ENCODE data around the gene LAT.
A peak's percentile ranks its signal among the peaks of the same experiment; 100 is the strongest.
"Not testable (repeated sequence)": the region's sequence is repeated elsewhere in the genome, so short reads cannot be mapped to it uniquely, and the experiment has no call there.

Gene LAT

DNA sequence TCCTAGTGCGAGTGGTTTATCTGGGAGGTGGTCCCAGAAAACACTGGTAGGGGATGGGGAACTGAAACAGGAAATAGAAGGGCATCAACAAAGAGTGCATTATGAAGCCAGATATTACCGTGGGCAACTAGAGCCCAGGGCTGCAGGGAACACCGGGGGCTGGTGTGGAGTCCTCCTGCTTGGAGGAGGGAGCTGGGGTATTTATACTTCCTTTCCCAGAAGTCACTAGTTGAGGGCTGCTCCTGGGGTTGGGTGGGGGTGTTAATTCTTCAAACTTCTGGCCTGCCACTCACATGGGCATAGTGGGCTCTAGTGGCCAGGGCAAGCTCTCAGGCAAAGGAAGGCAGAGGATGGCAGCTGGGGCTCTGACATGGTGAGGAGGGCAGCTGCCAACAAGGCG, 14.7 kb downstream of the LAT start:
- no peak for DNase-seq
- in situ Hi-C loops (cut with MboI; ENCODE audit: low pct_unique_long_range_greater_than_20kb, low sequenced_read_pairs): no loop called here

- no peak for DNase-seq
- in situ Hi-C loops (cut with MboI; ENCODE audit: low pct_unique_long_range_greater_than_20kb, low sequenced_read_pairs): no loop called here
These were observed 15.2 kb downstream of the LAT start for GRCh38 chr16:29000019-29000418.

DNA sequence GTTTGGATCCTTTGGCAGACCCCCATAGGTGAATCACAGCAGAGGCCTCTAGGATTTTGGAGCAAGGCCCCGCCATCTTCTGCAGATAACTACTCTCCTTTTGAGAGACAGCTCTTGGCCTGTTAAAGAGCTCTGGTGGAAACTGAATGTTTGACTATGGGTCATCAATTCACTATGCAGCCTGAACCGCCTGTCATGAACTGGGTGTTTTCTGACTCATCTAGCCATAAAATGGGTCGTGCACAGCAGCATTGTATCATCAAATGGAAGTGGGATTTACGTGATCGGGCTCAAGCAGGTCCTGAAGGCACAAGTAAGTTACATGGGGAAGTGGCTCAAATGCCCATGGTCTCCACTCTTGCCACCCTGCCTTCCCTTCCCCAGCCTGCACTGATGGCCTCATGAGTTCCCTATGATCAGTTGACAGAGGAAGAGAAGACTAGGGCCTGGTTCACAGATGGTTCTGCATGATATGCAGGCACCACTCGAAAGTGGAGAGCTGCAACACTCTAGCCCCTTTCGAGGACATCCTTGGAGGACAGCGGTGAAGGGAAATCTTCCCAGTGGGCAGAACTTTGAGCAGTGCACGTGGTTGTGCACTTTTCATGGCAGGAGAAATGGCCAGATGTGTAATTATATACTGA, 19.8 kb downstream of the LAT start:
- in situ Hi-C loops (cut with MboI; ENCODE audit: low pct_unique_long_range_greater_than_20kb, low sequenced_read_pairs); DNase-seq: not testable (repeated sequence)

DNA sequence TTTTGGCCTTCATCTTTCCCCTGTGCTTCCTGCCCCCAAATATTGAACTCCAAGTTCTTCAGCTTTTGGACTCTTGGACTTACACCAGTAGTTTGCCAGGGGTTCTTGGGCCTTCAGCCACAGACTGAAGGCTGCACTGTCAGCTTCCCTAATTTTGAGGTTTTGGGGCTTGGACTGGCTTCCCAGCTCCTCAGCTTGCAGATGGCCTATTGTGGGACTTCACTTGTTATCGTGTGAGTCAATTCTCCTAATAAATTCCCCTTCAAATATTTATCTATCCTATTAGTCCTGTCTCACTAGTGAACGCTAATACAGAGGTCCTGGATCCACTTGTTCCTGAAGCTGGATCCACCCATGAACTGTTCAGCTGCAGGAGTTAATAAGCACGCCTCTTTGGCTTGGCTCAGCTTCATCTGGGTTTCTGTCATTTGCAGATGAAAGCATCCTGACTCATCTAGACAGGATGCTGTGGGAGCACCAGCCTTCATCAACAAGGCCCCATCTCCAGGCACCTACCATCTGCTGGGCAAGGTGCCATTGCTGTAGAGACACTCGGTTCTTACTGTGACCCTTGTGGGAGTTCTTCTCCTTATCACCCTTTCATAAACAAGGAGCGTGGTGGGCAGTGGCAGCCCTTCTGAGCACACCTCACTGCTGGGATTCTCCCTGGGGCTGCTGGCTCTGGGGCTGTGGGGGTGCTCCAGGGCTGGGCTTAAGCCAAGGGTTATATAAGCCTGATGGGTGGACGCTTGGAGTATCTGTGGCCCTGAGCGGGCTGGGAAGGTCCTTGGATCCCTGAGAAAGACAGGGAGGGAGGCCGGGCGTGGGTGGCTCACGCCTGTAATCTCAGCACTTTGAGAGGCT, 23.1 kb downstream of the LAT start:
- DNase-seq: peak; percentile 54
- in situ Hi-C loops (cut with MboI; ENCODE audit: low pct_unique_long_range_greater_than_20kb, low sequenced_read_pairs): no loop called here

GRCh38 chr16:29009050-29009837, 24.4 kb downstream of the LAT start:
- in situ Hi-C loops (cut with MboI; ENCODE audit: low pct_unique_long_range_greater_than_20kb, low sequenced_read_pairs): no loop called here
- DNase-seq: peak; percentile 80

GRCh38 chr16:29009838-29010166, 24.9 kb downstream of the LAT start:
- no peak for DNase-seq
- in situ Hi-C loops (cut with MboI; ENCODE audit: low pct_unique_long_range_greater_than_20kb, low sequenced_read_pairs): no loop called here

DNA sequence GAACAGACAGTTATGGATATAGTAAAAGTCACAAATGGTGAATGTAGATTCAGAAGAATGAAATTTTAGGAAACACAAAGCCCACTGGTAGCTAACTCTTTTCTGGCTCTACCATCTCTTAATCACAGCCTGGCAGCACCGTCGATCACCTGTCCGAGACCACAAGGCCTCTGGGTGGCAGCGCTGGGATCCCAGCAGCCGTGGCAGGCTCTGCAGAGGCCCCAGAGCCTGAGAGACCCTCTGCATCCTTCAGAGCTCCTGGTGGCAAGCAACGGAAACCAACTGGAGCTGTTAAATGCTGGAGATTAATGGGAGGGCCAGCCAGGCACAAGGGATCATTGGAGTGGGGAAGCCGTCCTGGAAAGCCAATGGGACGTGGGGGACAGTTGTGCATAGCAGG, 26.3 kb downstream of the LAT start:
- DNase-seq: peak; percentile 43
- in situ Hi-C loops (cut with MboI; ENCODE audit: low pct_unique_long_range_greater_than_20kb, low sequenced_read_pairs): no loop called here

GRCh38 chr16:29011851-29012250, 27.0 kb downstream of the LAT start:
- in situ Hi-C loops (cut with MboI; ENCODE audit: low pct_unique_long_range_greater_than_20kb, low sequenced_read_pairs): no loop called here
- no peak for DNase-seq

DNA sequence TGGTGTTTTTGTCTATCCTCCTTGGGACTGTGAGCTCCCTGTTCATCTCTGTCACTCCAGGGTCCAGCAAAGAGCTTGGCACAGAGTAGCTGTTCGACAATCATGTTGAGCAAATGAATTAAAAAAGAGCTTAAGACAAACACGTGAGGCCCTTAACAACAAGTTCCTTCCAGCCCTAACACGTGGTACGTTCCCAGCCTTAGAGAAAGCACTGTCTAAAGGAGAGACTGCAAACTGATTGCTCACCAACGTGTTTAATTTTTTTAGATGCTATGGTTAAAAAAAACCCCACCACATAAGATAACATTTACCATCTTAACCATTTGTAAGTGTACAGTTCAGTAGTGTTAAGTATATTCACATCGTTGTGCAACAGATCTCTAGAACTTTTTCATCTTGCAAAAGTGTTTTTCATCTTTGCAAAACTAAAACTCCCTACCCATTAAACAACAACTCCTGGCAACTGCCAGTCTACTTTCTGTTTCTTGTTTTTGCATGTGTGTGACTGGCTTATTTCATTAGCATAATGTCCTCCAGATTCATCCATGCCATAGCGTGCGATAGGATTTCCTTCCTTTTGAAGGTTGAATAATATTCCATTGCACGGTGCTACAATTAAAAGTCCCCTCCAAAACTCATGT, 28.2 kb downstream of the LAT start:
- DNase-seq: no peak
- in situ Hi-C loops (cut with MboI; ENCODE audit: low pct_unique_long_range_greater_than_20kb, low sequenced_read_pairs): no loop called here

GRCh38 chr16:29014561-29015069, 29.8 kb downstream of the LAT start:
- DNase-seq: no peak
- in situ Hi-C loops (cut with MboI; ENCODE audit: low pct_unique_long_range_greater_than_20kb, low sequenced_read_pairs): no loop called here

DNA sequence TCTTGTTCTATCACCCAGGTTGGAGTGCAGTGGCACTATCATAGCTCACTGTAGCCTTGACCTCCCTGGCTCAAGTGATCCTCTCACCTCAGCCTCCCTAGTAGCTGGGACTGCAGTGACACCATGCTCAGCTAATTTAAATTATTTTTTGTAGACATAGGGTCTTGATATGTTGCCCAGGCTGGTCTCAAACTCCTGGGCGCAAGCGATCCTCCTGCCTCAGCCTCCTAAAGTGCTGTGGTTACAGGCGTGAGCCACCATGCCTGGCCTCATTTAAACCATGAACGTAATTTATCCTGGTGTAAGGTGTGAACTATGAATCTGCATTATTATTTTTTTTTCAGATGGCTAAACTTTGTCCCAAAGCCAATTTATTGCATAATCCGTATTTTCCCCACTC, 37.3 kb downstream of the LAT start:
- DNase-seq: no peak
- in situ Hi-C loops (cut with MboI; ENCODE audit: low pct_unique_long_range_greater_than_20kb, low sequenced_read_pairs): no loop called here

DNA sequence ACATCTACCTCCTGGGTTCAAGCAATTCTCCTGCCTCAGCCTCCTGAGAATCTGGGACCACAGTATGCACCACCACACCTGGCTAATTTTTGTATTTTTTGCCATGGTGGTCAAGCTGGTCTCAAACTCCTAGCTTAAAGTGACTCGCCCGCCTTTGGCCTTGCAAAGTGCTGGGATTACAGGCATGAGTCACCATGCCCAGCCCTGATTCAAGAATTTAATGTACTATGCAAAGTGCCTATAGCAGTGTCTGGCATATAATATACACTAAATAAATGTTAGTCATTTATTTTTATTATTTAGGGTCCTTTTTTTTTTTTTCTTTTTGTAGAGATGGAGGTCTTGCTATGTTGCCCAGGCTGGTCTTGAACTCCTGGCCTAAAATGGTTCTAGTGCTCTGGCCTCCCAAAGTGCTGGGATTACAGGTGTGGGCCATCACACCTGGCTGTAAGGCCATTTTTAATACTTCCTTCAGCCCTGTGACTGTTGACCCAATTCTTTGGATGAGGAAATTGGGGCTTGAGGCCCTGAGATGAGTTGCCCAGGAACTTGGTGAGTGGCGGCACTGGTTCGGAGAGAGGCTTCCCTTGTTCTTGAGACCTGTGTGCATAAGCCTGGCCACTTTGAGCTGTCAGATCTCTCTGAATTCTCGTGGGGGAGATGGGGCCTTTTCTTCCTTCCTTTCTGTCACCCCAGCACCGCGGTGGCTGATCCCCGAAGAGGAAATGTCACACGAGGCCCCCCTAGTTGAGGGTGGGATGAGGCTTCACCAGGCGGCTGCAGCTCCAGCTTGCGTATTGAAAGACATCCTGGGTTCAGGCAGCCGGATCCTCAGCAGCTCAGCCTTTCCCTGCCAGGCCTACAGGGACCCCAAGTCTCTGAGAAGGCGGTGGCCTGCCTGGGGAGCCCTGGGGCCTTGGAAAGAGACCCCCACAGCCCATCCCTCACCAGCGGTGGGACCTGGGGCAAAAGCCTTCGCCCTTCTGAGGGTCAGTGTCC, 38.7 kb downstream of the LAT start:
- no peak for DNase-seq
- in situ Hi-C loops (cut with MboI; ENCODE audit: low pct_unique_long_range_greater_than_20kb, low sequenced_read_pairs): no loop called here

DNA sequence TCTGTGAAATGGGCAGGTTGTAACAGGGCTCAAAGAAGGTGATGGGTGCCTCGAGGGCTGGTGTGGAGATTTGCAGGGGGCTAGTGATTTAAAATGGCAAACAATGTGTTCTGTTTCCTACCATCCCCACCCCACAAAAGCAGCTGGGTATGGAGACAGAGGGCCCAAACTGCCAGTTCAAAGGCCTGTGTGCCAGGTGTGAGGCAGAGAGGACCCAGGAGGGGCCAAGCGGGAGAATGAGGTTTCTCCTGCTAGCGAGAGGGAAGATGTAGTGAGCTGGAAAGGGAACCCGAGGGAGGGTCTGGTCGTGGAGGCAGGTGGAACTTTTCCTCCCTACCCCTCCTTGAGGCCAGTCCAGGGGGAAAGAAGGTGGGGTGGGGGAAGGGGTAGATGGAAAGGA, 39.4 kb downstream of the LAT start:
- no peak for DNase-seq
- in situ Hi-C loops (cut with MboI; ENCODE audit: low pct_unique_long_range_greater_than_20kb, low sequenced_read_pairs): no loop called here

DNA sequence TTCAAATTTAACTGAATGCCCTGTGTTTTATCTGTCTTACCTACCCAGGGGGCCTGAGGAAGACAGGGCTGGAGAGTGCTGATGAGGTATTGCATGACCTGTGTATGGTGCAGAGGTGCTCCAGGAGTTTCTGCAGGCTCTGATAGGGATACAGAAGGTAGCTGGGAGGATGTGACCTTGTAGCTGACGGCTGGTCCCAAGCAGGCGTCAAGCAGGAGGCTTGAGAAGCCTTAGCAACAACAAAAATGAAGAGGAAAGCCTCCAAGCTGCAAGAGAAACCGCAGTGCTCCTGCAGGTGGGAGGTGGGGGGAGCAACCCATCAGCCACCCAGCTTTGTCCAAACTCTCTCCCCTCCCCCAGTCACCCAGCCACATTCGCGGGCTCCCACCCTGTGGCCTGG, 40.4 kb downstream of the LAT start:
- no peak for DNase-seq
- in situ Hi-C loops (cut with MboI; ENCODE audit: low pct_unique_long_range_greater_than_20kb, low sequenced_read_pairs): no loop called here

GRCh38 chr16:29025735-29026134, 40.9 kb downstream of the LAT start:
- no peak for DNase-seq
- in situ Hi-C loops (cut with MboI; ENCODE audit: low pct_unique_long_range_greater_than_20kb, low sequenced_read_pairs): no loop called here

- no peak for DNase-seq
- in situ Hi-C loops (cut with MboI; ENCODE audit: low pct_unique_long_range_greater_than_20kb, low sequenced_read_pairs): no loop called here
These were observed 43.8 kb downstream of the LAT start for GRCh38 chr16:29028457-29029167.

GRCh38 chr16:29029168-29029994, 44.5 kb downstream of the LAT start:
- DNase-seq: peak; percentile 71
- in situ Hi-C loops (cut with MboI; ENCODE audit: low pct_unique_long_range_greater_than_20kb, low sequenced_read_pairs): no loop called here

Measured in KBM-7 (cell line).